Measurements from ENCODE around the gene PKIB. TPM values are rescaled to one million over a fixed set of nuclear protein-coding genes. Genes with fewer than 3 reads are reported as not detected.

PKIB gene
- total and polyA plus RNA-seq, 10 of the 15 experiments (the other 5 are each of a cell fraction or from before 2014, with no cell fraction given): 0.20 to 1.8 (median 0.87) TPM

DNA sequence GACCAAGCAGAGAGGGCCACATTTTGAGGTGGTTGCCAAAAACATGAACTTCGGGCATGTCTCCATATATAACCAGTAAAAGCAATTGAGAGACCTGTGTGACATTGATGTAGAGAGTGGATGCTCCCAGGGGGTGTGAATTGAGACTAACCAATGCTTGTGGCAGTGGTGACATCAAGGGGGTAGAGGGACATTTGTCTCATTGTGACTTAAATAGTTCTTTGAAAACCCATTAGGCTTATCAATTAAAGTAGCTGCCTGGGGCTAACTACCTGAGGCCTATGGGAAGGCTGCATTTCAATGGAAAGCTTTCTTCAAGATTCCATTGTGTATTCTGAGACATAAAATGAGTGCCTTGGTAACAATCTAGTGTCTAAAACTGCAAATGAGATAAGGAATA lies 87.3 kb downstream of the PKIB start (continued):
- TF ChIP-seq NR2C1 (IDR thresholded peaks at IDR 0.05) (no peak), MTA2 (IDR thresholded peaks at IDR 0.05; ENCODE audit: low read depth) (no peak), TCF7 (IDR thresholded peaks at IDR 0.05; ENCODE audit: borderline replicate concordance) (no peak)
- TF ChIP-seq, protein P1, sequence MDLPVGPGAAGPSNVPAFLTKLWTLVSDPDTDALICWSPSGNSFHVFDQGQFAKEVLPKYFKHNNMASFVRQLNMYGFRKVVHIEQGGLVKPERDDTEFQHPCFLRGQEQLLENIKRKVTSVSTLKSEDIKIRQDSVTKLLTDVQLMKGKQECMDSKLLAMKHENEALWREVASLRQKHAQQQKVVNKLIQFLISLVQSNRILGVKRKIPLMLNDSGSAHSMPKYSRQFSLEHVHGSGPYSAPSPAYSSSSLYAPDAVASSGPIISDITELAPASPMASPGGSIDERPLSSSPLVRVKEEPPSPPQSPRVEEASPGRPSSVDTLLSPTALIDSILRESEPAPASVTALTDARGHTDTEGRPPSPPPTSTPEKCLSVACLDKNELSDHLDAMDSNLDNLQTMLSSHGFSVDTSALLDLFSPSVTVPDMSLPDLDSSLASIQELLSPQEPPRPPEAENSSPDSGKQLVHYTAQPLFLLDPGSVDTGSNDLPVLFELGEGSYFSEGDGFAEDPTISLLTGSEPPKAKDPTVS (IDR thresholded peaks at IDR 0.05; ENCODE audit: low read depth, low read length): no peak
- TF ChIP-seq, protein P2, sequence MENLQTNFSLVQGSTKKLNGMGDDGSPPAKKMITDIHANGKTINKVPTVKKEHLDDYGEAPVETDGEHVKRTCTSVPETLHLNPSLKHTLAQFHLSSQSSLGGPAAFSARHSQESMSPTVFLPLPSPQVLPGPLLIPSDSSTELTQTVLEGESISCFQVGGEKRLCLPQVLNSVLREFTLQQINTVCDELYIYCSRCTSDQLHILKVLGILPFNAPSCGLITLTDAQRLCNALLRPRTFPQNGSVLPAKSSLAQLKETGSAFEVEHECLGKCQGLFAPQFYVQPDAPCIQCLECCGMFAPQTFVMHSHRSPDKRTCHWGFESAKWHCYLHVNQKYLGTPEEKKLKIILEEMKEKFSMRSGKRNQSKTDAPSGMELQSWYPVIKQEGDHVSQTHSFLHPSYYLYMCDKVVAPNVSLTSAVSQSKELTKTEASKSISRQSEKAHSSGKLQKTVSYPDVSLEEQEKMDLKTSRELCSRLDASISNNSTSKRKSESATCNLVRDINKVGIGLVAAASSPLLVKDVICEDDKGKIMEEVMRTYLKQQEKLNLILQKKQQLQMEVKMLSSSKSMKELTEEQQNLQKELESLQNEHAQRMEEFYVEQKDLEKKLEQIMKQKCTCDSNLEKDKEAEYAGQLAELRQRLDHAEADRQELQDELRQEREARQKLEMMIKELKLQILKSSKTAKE (IDR thresholded peaks at IDR 0.05; ENCODE audit: low read depth, poor library complexity, severe bottlenecking): no peak

DNA sequence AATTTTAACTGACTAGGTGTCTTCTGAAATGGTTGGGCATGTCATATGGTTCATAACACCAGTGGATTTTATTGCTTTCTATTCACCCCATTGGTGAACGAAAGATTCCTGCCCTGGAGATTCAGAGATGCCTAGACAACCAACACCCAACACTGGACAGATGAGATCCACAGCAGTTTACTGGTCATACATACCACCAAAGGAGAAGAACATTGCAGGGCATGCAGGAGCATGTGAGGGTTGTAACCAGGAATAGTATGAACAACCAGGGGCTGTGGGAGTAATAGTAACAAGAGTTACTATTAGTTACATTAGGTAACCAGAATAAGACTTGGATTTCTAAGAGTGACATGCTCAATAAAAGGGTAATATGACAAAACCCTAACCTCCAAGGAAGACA lies 91.5 kb downstream of the PKIB start:
- FAIRE-seq (no peak), ATAC-seq (no peak), DNase-seq (ENCODE audit: low read depth, low spot score) (no peak)
- no peak overlapping the region for H3K4me2 ChIP-seq (ENCODE audit: control insufficient read depth, insufficient read depth)
- CTCF ChIA-PET: interaction anchor here (1.6 kb wide), 1 partner anchor 17 kb away, joined by 4 read pairs; no protein-coding TSS in a partner anchor
- H2AFZ ChIP-seq (ENCODE audit: control insufficient read depth, low read depth, low read length): no peak overlapping the region
- H3K9ac ChIP-seq (ENCODE audit: control insufficient read depth, insufficient read depth, low read length): no peak overlapping the region
- SMC1A ChIA-PET (ENCODE audit: uncharacterized antibody, unreplicated experiment): interaction anchor here (0.6 to 1.8 kb wide), 3 partner anchors 18 to 154 kb away, joined by 3 to 5 read pairs (median 4); no protein-coding TSS in a partner anchor
- H4K20me1 ChIP-seq (ENCODE audit: control insufficient read depth, insufficient read depth): no peaks in the 10 kb centered on the region
- 0% methylated on average over 1 of the region's 1 CpG for WGBS (ENCODE audit: insufficient coverage, insufficient replicate concordance, low lambda C conversion rate, missing lambda C conversion rate)
- TF ChIP-seq, protein P3, sequence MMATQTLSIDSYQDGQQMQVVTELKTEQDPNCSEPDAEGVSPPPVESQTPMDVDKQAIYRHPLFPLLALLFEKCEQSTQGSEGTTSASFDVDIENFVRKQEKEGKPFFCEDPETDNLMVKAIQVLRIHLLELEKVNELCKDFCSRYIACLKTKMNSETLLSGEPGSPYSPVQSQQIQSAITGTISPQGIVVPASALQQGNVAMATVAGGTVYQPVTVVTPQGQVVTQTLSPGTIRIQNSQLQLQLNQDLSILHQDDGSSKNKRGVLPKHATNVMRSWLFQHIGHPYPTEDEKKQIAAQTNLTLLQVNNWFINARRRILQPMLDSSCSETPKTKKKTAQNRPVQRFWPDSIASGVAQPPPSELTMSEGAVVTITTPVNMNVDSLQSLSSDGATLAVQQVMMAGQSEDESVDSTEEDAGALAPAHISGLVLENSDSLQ (IDR thresholded peaks at IDR 0.05): no peak
- TF ChIP-seq, protein P4, sequence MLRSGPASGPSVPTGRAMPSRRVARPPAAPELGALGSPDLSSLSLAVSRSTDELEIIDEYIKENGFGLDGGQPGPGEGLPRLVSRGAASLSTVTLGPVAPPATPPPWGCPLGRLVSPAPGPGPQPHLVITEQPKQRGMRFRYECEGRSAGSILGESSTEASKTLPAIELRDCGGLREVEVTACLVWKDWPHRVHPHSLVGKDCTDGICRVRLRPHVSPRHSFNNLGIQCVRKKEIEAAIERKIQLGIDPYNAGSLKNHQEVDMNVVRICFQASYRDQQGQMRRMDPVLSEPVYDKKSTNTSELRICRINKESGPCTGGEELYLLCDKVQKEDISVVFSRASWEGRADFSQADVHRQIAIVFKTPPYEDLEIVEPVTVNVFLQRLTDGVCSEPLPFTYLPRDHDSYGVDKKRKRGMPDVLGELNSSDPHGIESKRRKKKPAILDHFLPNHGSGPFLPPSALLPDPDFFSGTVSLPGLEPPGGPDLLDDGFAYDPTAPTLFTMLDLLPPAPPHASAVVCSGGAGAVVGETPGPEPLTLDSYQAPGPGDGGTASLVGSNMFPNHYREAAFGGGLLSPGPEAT (IDR thresholded peaks at IDR 0.05; ENCODE audit: low read depth): no peak
- H3K9me3 ChIP-seq (replicated peaks; ENCODE audit: control insufficient read depth, insufficient read depth, low read length): no peaks in the 10 kb centered on the region
- no peaks in the 10 kb centered on the region for H3K4me1 ChIP-seq (ENCODE audit: control insufficient read depth, insufficient read depth, low read length)
- H3K79me2 ChIP-seq (ENCODE audit: control insufficient read depth, insufficient read depth, low read length): no peaks in the 10 kb centered on the region
- no peak overlapping the region for H3K4me3 ChIP-seq
- in situ Hi-C loops (cut with MboI) (no loop called here), intact Hi-C loops (cut with micrococcal nuclease; ENCODE audit: unreplicated experiment) (no loop called here)
- no peaks in the 10 kb centered on the region for H3K36me3 ChIP-seq (ENCODE audit: control insufficient read depth in 2 of 2, insufficient read depth in 2 of 2, low read length in 1 of 2)
- H3K27ac ChIP-seq (ENCODE audit: control insufficient read depth, insufficient read depth): no peak overlapping the region
- H3K27me3 ChIP-seq (replicated peaks in 1 of 2; ENCODE audit: control insufficient read depth in 2 of 2, insufficient read depth in 2 of 2, low read length in 1 of 2): no peaks in the 10 kb centered on the region
- POLR2A ChIA-PET: interaction anchor here (0.9 to 2.0 kb wide), 2 partner anchors 9 to 21 kb away, joined by 5 read pairs; no protein-coding TSS in a partner anchor
- RAD21 ChIA-PET (ENCODE audit: unreplicated experiment): interaction anchor here (1.1 kb wide), 1 partner anchor 26 kb away, joined by 5 read pairs; no protein-coding TSS in a partner anchor
- no TSS peak for BruUV-seq (replicated peaks)

Measured in GM12878 (cell line).